NK-92 treated with Interleukin-12 subunit alpha and Interleukin-12 subunit beta, amount 100 ng/mL, for 24 hours (cell line): ENCODE measurements around the gene ADGRB2.

Source experiments
- DNase-seq: peaks from one replicate; lab custom pipeline; 2025; lab: John Stamatoyannopoulos, UW

ADGRB2 gene

GRCh38 chr1:31762726-31763670 is 1.1 kb downstream of the ADGRB2 start:
- DNase-seq = no peak

- no peak for DNase-seq
Measured at GRCh38 chr1:31762323-31762722, 1.8 kb downstream of the ADGRB2 start.

GRCh38 chr1:31761883-31762282 is 2.3 kb downstream of the ADGRB2 start:
- DNase-seq = no peak

- DNase-seq = no peak
Measured at GRCh38 chr1:31760471-31761470, 3.4 kb downstream of the ADGRB2 start.

GRCh38 chr1:31759298-31760023 is 4.7 kb downstream of the ADGRB2 start:
- DNase-seq = no peak

GRCh38 chr1:31758823-31759222 is 5.3 kb downstream of the ADGRB2 start:
- no peak for DNase-seq

- DNase-seq = no peak
Measured at GRCh38 chr1:31757989-31758388, 6.2 kb downstream of the ADGRB2 start.

GRCh38 chr1:31757204-31757679 is 6.9 kb downstream of the ADGRB2 start:
- DNase-seq = no peak

GRCh38 chr1:31756578-31756977 is 7.6 kb downstream of the ADGRB2 start:
- DNase-seq = no peak

- DNase-seq = no peak
Measured at GRCh38 chr1:31755850-31756492, 8.2 kb downstream of the ADGRB2 start.

- DNase-seq = no peak
Measured at GRCh38 chr1:31755197-31755611, 8.9 kb downstream of the ADGRB2 start.

GRCh38 chr1:31754397-31754796 is 9.7 kb downstream of the ADGRB2 start:
- no peak for DNase-seq

- DNase-seq = no peak
Measured at GRCh38 chr1:31753707-31754349, 10.3 kb downstream of the ADGRB2 start.

GRCh38 chr1:31752952-31753475 is 11.1 kb downstream of the ADGRB2 start:
- DNase-seq = no peak

- peak; percentile 25 for DNase-seq
Measured at GRCh38 chr1:31752258-31752657, 11.9 kb downstream of the ADGRB2 start.

GRCh38 chr1:31751822-31752241 is 12.3 kb downstream of the ADGRB2 start:
- no peak for DNase-seq

- DNase-seq = peak; percentile 66
Measured at GRCh38 chr1:31750858-31751510, 13.2 kb downstream of the ADGRB2 start.

GRCh38 chr1:31749785-31750735 is 14.1 kb downstream of the ADGRB2 start:
- peak; percentile 63 for DNase-seq

GRCh38 chr1:31748365-31748764 is 15.8 kb downstream of the ADGRB2 start:
- DNase-seq = no peak
